Measurements from ENCODE around the gene FLAD1.

Gene FLAD1

GRCh38 chr1:155005076-155006011, 22.2 kb downstream of the FLAD1 start:
- no peak for DNase-seq (ENCODE audit: low spot score)

GRCh38 chr1:155006601-155007101, 23.5 kb downstream of the FLAD1 start:
- DNase-seq (ENCODE audit: low spot score), result no peak

GRCh38 chr1:155007251-155007828, 24.2 kb downstream of the FLAD1 start:
- DNase-seq (ENCODE audit: low spot score), result no peak

GRCh38 chr1:155008015-155008941, 25.1 kb downstream of the FLAD1 start:
- no peak for DNase-seq (ENCODE audit: low spot score)

GRCh38 chr1:155009221-155009711, 26.1 kb downstream of the FLAD1 start:
- DNase-seq (ENCODE audit: low spot score), result no peak

- DNase-seq (ENCODE audit: low spot score), result no peak
These were observed 26.6 kb downstream of the FLAD1 start for GRCh38 chr1:155009742-155010141.

- DNase-seq (ENCODE audit: low spot score), result no peak
These were observed 27.2 kb downstream of the FLAD1 start for GRCh38 chr1:155010211-155010918.

GRCh38 chr1:155011004-155011416, 27.9 kb downstream of the FLAD1 start:
- no peak for DNase-seq (ENCODE audit: low spot score)

- no peak for DNase-seq (ENCODE audit: low spot score)
These were observed 28.4 kb downstream of the FLAD1 start for GRCh38 chr1:155011437-155012025.

- no peak for DNase-seq (ENCODE audit: low spot score)
These were observed 28.9 kb downstream of the FLAD1 start for GRCh38 chr1:155012026-155012546.

- DNase-seq (ENCODE audit: low spot score), result no peak
These were observed 29.8 kb downstream of the FLAD1 start for GRCh38 chr1:155012776-155013602.

GRCh38 chr1:155013632-155014031, 30.5 kb downstream of the FLAD1 start:
- no peak for DNase-seq (ENCODE audit: low spot score)

GRCh38 chr1:155014709-155015508, 31.8 kb downstream of the FLAD1 start:
- DNase-seq (ENCODE audit: low spot score), result no peak

GRCh38 chr1:155015527-155016230, 32.5 kb downstream of the FLAD1 start:
- DNase-seq (ENCODE audit: low spot score), result no peak

GRCh38 chr1:155016231-155016831, 33.2 kb downstream of the FLAD1 start:
- DNase-seq (ENCODE audit: low spot score), result no peak

- peak; percentile 93 for DNase-seq (ENCODE audit: low spot score)
These were observed 34.1 kb downstream of the FLAD1 start for GRCh38 chr1:155017041-155017945.

GRCh38 chr1:155017946-155018316, 34.8 kb downstream of the FLAD1 start:
- DNase-seq (ENCODE audit: low spot score), result no peak
